DMS79 (cell line): ENCODE data around the gene ZBTB32.

Source experiments
- DNase-seq: peaks from one replicate; lab custom pipeline; 2025; lab: John Stamatoyannopoulos, UW

ZBTB32 gene

DNA sequence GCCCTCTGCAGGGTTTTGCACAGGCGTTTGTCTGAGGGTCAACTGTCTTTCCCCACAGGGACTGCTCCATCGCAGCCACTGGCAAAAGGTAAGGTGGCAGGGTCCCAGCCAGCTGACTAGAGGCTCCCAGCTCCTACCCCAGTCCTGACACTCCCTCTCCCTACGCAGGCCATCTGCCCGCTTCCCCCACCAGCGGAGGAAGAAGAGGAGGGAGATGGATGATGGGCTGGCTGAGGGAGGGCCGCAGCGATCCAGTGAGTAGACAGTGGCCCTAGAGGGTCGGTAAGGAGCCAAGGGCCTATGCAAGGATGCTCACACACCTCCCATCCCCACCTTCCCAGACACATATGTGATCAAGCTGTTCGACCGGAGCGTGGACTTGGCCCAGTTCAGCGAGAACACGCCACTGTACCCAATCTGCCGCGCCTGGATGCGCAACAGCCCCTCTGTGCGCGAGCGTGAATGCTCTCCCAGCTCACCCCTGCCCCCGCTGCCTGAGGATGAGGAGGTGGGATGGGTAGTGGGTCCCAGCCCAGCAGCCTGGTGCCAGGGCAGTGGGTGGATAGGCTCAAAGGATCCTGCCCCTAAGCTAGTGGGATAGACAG lies 48.5 kb downstream of the ZBTB32 start:
- DNase-seq, result no peak

DNA sequence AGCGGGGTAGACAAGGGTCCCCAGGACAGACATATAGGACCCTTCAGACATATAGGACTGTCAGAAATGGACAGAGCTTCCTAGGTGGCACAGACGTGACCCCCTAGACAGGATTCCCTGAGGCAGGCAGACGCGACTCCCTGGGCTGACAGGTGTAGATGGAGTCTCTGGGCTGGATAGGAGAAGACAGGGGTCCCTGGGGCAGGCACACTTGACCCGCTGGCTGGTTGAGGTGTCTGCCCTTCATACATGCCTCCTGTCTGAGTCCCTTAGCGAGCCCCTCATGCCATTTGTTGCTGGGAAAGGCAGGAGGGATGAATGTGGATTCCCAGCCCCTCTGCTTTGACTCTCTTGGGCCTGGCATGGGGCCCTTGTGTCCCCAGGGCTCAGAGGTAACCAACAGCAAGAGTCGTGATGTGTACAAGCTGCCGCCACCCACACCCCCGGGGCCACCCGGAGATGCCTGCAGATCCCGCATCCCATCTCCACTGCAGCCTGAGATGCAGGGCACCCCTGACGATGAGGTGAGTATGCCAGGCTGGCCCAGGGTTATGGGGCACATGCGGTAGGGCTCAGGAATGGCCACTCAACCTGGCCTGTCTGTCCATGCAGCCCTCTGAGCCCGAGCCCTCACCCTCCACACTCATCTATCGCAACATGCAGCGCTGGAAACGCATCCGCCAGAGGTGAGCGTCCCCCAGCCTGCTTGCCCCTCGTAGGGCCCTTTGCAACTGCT lies 49.4 kb downstream of the ZBTB32 start:
- DNase-seq, result no peak

DNA sequence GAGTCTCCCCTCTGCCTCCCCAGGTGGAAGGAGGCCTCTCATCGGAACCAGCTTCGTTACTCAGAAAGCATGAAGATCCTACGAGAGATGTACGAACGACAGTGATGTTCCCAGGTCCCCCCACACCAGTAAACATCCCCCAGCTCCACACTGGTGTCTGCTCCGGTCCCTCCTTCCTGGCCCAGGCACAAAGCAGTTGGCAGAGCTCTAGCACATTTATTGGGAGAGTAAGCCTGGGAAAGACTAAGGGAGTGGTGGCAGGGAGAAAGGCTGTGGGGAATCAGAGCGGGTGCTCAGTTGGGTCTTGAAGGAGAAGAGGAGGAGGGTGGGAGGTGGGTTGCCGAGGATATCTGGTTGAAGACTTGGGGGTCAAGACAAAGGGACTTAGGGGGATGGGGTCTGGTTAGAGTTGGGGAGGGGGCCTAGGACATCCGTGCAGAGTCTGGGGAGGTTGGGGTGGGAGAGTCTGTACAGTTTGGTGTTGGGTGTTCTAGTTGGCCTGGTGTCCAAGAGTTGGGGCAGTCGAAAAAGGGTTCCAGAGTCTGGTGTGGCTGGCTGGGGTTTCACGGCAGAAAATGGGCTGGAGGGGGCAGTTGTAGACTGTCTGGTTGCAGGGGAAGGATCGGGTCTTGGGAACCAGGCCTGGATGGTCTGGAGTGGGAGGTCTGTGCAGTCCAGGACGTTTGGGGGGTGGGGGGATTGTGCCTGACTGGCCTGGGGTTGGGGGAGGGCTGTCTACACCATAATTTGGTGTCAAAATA lies 50.2 kb downstream of the ZBTB32 start:
- DNase-seq, result no peak

DNA sequence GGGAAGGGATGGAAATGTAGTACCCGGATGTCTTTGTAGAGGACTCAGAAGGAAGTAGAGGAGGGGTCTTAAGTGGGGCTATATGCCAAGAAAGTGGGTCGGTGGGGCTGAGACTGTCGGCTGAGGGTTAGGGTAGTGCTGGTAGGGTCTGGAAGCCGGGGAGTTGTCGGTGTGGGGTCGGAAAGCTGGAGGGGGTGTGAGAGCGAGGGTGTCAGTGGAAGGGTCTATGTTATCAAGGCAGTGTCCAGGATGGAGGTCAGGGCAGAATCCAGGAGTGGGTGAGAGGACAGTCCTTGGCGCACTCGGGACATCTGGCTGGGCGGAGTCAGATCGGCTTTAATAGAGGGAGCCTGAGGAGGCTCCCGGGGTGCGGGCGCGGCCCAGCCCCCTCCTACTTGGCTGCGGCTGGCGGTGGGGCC lies 50.8 kb downstream of the ZBTB32 start:
- DNase-seq, result no peak

DNA sequence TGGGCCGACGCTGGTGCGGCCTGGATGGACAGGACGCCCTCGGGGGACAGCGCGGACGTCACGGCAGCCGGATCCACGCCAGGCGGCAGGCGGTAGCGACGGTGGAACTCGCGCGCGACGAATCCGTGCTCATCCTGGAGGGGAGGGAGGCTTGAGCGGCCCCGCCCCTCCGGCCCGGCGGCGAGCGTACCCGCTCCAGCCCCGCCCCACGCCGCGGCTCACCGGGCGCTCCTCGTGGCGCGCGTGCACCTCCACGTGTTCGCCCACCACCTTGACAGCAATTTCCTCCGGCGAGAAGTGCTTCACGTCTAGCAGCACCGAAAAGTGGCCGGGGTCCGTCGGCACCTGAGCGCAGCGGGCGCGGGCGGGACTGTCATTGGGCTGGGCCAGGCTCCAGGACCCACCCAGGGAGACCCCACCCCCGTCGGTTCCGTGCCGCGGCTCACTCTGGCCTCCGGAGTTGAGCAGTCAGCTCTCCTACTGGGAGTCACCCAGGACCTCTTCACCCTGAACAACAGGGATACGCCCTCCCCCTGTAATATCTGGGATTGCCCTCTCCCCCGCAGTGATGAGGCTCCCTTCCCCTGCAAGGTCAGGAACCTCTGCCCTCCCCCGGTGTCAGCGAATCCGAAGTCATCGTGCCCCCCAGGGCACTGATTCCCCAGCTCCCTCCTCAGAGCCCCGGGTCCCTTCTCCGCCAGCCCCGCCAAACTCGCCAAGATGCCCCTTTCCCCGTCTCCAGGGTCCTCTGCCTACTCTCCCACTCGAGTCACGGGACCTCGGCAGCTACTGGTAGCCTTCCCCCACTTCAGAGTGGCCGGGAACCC lies 51.4 kb downstream of the ZBTB32 start:
- DNase-seq, result no peak

DNA sequence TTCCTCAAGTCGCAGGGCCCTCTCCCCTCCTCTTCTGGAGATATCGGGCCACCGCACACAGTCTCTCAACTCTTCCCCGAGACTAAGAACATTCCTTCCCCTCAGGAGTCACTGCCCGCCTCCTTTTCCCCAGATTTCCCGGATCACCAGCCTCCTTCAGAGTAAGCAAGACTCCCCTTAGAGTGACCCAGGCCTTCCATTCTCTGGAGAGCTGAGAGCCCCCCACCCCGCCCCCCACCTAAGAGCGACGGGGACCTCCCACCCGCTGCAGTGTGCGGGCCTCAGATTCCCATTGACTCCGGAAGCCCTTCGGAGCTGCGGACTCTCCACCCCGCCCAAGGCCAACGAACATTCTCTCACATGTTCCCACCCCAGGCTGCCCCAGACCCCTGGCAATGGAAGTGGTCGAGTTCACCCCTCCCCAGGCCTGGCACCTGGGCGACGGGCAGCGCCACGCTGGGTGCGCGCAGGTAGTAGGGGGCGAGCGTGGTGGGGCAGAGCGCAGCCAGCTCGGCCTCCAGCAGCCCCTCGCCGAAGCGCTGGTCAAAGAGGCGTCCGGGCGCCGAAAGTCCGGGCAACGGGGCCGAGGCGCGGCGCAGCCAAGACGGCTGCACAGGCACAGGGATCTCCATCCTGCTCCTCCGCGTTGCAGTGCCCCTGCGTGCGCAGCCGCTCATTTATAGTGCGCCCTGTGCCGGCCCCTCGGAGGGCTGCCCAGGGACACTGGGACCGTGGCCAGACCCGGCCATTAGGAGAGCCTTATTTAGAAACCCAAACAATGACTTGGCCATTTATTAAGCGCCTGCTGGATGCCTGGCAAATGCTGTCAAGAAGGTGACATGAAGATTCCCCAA lies 52.2 kb downstream of the ZBTB32 start, which contains the start of gene HSPB6:
HSPB6 (minus strand) TSS at position 653 of the 854 bp plus-strand sequence; CDS start at position 632, 21 bp downstream.
- no peak for DNase-seq

DNA sequence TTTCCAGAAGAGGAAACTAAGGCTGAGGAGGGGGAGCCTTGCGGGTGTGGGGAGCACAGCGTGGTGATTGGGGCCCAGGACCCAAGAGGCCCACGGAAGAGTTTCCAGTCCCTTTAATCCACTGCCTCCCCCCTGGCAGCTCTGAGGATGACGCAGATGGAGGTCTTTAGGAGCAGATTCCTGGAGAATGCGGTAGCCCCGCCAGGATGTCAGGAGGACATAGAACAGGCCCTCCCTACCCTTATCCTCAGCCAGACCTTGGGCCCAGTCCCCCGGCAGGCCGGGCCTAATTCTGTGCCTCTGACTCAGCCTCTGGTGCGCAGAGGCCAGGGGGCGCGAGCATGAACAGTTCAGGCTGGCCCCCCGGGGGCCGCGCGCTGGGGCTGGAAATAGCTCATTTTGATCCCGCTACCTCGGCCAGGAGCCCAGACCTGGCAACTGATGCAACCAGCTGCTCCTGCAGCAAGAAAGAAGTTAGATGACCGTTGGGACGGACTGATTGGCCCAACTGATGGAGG lies 52.9 kb downstream of the ZBTB32 start:
- no peak for DNase-seq

DNA sequence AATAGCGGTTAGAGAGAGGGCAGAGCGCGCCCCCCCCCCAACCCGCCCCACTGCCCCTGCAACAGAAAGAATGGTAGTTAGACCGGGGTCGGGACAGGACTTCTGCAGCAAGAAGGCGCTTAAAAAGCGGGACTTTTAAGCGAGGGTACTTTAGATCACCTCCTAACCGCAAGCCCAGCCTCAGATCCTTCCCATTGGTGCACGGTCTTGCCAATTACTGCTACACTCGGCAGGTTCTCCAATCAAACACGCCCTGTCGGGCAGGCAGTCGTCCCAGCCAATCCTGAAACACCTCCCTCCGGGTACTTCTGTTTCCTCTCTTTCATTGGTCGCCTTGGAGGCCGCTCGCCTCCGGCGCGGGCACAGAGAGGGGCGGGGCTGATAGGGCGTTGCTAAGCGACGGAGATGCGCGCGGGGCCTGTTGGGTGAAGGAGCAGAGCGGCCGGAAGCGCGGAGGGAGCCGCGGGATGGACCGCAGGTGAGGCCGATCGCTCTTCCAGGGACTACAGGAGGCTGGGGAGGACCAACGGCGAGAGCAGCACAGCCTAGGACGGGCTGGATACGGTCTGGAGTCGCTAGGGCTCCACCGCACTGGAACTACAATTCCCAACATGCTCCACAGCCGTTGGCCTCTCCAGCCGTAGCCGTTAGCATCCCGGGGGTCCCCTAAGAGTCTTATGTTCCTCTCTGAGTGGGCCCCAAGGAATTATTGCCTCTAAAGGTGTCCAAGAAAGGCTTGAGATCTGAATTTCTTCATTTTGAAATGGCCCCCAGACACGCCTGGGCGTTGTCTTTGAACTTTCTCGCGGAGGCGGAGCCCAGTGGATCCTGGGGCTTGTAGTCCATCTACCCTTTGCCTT lies 53.6 kb downstream of the ZBTB32 start, which contains the start of gene PROSER3:
PROSER3 (plus strand) TSS at position 428 of the 860 bp plus-strand sequence; CDS start at position 468, 40 bp downstream.
- peak; percentile 99 for DNase-seq

DNA sequence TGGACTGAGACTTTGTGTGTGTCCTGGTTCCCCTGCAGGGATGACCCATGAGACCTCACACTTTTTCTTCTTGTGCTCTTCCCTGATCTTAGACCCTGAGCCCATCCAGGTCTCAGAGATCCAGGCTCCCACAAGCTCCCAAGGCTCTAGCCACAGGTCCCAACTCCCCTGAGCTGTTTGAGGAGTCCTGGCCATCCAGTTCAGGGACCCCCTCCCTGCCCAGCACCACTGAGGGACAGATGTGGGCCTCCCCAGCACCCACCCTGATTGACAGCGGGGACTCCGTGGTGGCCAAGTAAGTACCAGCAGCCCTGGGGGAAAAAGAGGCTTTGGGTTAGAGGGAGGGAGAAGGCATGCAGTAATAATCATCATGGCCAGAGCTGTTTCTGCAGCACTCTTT lies 55.3 kb downstream of the ZBTB32 start:
- DNase-seq, result no peak

DNA sequence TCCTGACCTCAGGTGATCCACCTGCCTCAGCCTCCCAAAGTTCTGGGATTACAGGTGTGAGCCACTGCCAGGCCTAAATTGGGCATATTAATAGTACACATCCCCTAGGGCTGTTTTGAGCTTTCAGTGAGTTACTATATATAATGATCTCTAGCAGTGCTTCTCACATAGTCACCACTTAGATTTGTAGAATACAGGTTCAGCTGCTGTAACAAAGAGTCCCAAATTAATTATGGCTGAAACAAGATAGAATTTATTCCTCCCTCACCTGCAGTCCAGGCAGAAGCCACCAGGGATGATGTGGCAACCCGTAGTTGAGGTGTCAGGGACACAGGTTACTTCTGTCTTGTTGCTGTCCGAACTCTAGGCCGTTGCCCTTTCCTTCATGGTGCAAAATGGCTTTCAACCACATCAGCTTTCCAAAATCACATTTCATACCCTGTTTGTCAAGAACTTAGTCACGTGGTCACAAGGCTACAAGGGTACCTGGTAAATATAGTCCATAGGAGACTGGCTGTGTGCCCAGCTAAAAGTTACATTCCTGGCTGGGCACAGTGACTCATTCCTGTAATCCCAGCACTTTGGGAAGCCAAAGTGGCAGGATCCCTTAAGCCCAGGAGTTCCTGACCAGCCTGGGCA lies 56.5 kb downstream of the ZBTB32 start:
- no peak for DNase-seq

DNA sequence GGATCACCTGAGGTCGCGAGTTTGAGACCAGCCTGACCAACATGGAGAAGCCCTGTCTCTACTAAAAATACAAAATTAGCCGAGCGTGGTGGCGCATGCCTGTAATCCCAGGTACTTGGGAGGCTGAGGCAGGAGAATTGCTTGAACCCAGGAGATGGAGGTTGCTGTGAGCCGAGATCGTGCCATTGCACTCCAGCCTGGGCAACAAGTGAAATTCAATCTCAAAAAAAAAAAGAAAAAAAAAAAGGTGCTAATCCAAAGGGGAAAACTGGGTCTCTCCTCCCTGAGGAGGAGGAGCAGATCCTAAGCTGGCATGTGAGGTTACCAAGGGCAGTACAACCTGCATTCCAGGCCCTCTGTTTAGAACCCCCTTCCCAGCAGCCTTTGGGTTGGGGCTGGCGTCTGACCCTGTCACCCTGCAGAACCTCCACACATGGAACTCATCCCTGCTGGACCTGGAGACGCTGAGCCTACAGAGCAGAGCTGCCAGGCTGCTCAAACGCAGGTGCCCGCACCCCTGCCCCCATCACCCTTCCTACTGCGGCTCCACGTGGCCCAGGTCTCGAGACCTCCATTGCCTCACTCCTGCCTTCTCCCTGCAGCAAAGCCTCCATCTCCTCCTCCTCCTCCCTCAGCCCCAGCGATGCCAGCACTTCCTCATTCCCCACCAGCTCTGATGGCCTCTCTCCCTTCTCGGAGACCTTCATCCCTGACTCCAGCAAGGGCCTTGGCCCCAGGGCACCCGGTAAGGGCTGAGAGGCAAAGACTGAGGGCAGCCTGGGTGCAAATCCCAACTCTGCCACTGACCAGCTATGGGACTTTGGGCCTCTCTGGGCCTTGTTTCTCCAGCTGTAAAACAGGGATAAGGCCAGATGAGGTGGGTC lies 60.3 kb downstream of the ZBTB32 start:
- DNase-seq, result no peak
